Psoas muscle (tissue), 8 donors: ENCODE measurements around the gene RETREG1. TPM values are rescaled to one million over a fixed set of nuclear protein-coding genes. Genes with fewer than 3 reads are reported as not detected.

ENCODE experiments used
- ATAC-seq, 4 donors: fragments of 200-7000 bp; cut with Tn5 transposase; one replicate each; pipeline ENCODE4 v1.9.1; 2020; ENCODE audit warnings: moderate library complexity in 3 of 4, mild to moderate bottlenecking in 2 of 4
- DNase-seq, 2 donors: peaks; one replicate each; pipeline ENCODE4 v3.0.0-alpha.2; 2020
- H3K27ac ChIP-seq: fragments of 200-600 bp; one replicate; pipeline ENCODE4 v1.8.0; 2022
- H3K27me3 ChIP-seq, 3 donors: fragments of 200-600 bp in 1 of 3; one replicate each; pipeline versions ENCODE4 v1.6.1 to v1.8.0; 2013 to 2022; ENCODE audit warnings: low read length in 2 of 3, mild to moderate bottlenecking in 2 of 3, moderate library complexity in 1 of 3; ENCODE audit not compliant: insufficient read depth in 3 of 3
- H3K36me3 ChIP-seq, 2 donors: fragments of 200-600 bp in 1 of 2; one replicate each; pipeline versions ENCODE4 v1.6.1 to v1.8.0; 2013 to 2022; ENCODE audit warnings: low read depth in 1 of 2, mild to moderate bottlenecking in 1 of 2, moderate library complexity in 1 of 2; ENCODE audit not compliant: insufficient read depth in 1 of 2
- H3K4me1 ChIP-seq: fragments of 200-600 bp; one replicate; pipeline ENCODE4 v1.8.0; 2022
- H3K4me3 ChIP-seq: fragments of 200-600 bp; one replicate; pipeline ENCODE4 v1.8.0; 2022; ENCODE audit warnings: mild to moderate bottlenecking
- H3K9me3 ChIP-seq: fragments of 200-600 bp; one replicate; pipeline ENCODE4 v1.8.0; 2022
- CTCF ChIP-seq: fragments of 200-600 bp; IDR thresholded peaks from one replicate; pipeline ENCODE4 v1.8.0; 2022; ENCODE audit warnings: antibody characterized with exemption
- WGBS, 3 donors: extraction: QIAGEN DNeasy Blood & Tissue Kit; methylation state at CpG; one replicate each; pipeline versions ENCODE4 v1.1.6 to v1.1.7; 2013; 5-methylcytosine and 5-hydroxymethylcytosine counted together
- intact Hi-C, 2 donors: fragments of 100-400 bp; cut with DNase I; formaldehyde crosslinking; loops; one replicate each; pipeline versions ENCODE4 v1.11.0 to v1.14.2; 2022
- polyA plus RNA-seq, 3 donors: library from polyadenylated mRNA; stranded (reverse); fragments of 200-250 nt; gene quantifications; one replicate each; pipeline ENCODE4 v1.2.3, GENCODE V29; 2013
- total RNA-seq, 4 donors: library from RNA; stranded (reverse); fragmentation: NEBNext Ultra II Directional in 2 of 4; extraction: Animal tissue kit (Norgen Biotek cat#: 25700) in 2 of 4; gene quantifications; one replicate each; pipeline versions ENCODE4 v1.2.1 to v1.2.4, GENCODE V29; 2021 to 2023
- donor health status: healthy with polysubstance abuse.
- donor health status: DM: no; HTN: no; CAD: no; lungs with moderate emphysema.
- donor health status: Bipolar disorder and iron deficiency.
- donor health status: healthy.
- donor health status: DM: yes; HTN: yes; CAD: no.
- donor health status: DM: no; HTN: no; CAD: no.
- donor health status: DM: no; HTN: no; CAD: no.
- donor health status: DM: yes; HTN: yes; CAD: no.

RETREG1 gene
- total and polyA plus RNA-seq, 7 donors, result 2.1 to 252 (median 191) TPM

GRCh38 chr5:16565118-16565517 lies 51.7 kb downstream of the RETREG1 start:
- Histone ChIP-seq H3K9me3 (no peaks in the 10 kb centered on the region), H3K36me3 (no peaks in the 10 kb centered on the region), H3K4me1 (peaks cover 13% of the 10 kb centered on the region), H3K27me3 (no peaks in the 10 kb centered on the region), H3K27ac (no peak overlapping the region), H3K4me3 (no peak overlapping the region)
- DNase-seq, result no peak
- TF ChIP-seq CTCF, result no peak
- 71 to 82% (median 78%) methylated on average over 1 of the region's 1 CpG for WGBS, 3 donors
- intact Hi-C loops, result no loop called here
- peak in 1 of 4 donors; percentile 29 for ATAC-seq

DNA sequence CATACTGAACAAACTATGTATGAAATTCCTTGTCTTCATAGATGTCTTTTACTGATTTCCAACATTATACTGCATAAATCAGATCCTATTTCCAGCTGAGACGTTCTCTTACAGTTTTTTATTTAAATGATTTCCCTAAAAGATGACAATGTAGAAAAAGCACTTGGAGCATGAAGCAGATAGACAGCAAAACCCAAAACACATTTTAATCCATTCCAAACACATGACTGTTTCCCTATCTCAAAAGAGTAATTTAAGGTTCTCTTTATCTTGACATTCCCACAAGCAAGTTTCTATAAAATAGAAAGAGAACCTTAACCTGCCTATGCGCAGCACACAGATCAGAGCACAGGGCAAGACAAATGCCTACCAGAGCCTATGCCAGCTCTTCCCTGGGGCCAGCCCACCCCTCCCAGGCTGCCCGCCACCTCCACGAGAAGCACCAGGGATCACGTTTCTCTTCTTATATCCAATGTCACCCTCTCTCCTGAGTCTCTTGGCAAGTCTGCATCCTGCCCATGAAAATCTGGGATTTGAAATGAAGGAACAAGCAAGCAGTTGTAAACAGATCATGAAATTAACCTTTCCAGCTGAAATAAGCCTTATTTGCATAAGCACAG lies 52.4 kb downstream of the RETREG1 start:
- H3K27ac ChIP-seq, result no peak overlapping the region

GRCh38 chr5:16563686-16564085 lies 53.1 kb downstream of the RETREG1 start:
- no peak overlapping the region for H3K4me3 ChIP-seq
- no peak for DNase-seq
- no peaks in the 10 kb centered on the region for H3K36me3 ChIP-seq
- no peak overlapping the region for H3K27ac ChIP-seq
- no peak for TF ChIP-seq CTCF
- no peaks in the 10 kb centered on the region for H3K27me3 ChIP-seq
- intact Hi-C loops, result no loop called here
- H3K9me3 ChIP-seq, result no peaks in the 10 kb centered on the region
- H3K4me1 ChIP-seq, result peaks cover 13% of the 10 kb centered on the region
- ATAC-seq, result no peak

More for the DNA sequence above, 52.4 kb downstream of the RETREG1 start:
- peak; percentile 42 to 85 (median 64) for ATAC-seq
- intact Hi-C loops, result no loop called here
- TF ChIP-seq CTCF, result no peak
- 23 to 30% (median 25%) methylated on average over 5 of the region's 5 CpGs for WGBS, 3 donors
- Histone ChIP-seq H3K36me3 (no peaks in the 10 kb centered on the region), H3K4me1 (peaks cover 13% of the 10 kb centered on the region), H3K4me3 (no peak overlapping the region), H3K9me3 (no peaks in the 10 kb centered on the region), H3K27me3 (no peaks in the 10 kb centered on the region)
- no peak for DNase-seq

DNA sequence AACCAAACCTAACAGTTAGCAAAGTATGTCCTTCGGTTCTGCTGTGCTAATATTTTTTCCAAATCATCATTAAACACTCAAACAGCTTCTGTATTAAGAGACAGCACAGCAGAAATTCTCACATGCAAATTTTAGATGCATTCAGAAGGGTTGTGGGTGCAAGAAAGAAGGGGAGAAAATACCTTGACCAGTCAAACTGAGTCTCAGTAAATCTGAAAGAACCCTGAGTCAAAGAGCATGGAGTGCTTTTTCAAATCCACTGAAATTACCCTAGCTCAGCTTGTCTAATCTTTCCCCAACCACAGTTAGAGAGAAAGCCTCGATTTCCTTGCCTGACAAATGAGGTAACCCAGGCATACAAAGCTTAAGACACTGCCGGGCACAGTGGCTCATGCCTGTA lies 55.1 kb downstream of the RETREG1 start:
- Histone ChIP-seq H3K9me3 (no peaks in the 10 kb centered on the region), H3K36me3 (no peaks in the 10 kb centered on the region), H3K27me3 (no peaks in the 10 kb centered on the region), H3K4me1 (peaks cover 13% of the 10 kb centered on the region), H3K4me3 (no peak overlapping the region), H3K27ac (no peak overlapping the region)
- intact Hi-C loops, result no loop called here
- 77 to 90% (median 88%) methylated on average over 3 of the region's 3 CpGs for WGBS, 3 donors
- no peak for ATAC-seq
- TF ChIP-seq CTCF, result no peak
- DNase-seq, result no peak

DNA sequence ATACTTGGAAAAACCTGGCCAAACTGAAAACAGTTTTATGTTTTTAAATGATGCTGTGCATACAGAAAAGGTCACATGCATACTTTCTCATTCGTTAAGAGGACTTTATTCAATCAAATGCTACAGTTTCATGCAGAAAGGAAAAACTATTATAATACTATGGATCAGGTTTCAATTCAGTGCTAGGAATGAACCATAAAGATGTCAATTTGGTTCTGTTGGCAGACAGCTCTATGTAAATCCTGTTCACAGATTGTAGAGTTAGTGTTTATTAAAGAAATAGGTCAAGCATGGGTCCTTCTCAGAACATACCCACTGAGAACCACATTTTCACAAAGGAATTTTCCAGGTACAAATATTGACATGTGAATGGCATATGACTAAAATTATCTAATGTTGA lies 57.1 kb downstream of the RETREG1 start:
- no peak for TF ChIP-seq CTCF

More for the DNA sequence above, 57.1 kb downstream of the RETREG1 start:
- WGBS, 3 donors, result 58 to 70% (median 61%) methylated on average over 1 of the region's 1 CpG
- ATAC-seq (no peak), DNase-seq (no peak)
- Histone ChIP-seq H3K4me1 (peaks cover 9% of the 10 kb centered on the region), H3K27ac (no peak overlapping the region), H3K36me3 (no peaks in the 10 kb centered on the region), H3K9me3 (no peaks in the 10 kb centered on the region), H3K4me3 (no peak overlapping the region), H3K27me3 (no peaks in the 10 kb centered on the region)
- intact Hi-C loops, result loop anchor here in 1 of 2 donors (10.0 kb wide), 1 partner anchor 105 kb away; no protein-coding TSS in a partner anchor
